Brain microvascular endothelial cell (primary cell): Measurements from ENCODE around the gene CAPS.
"Not testable (repeated sequence)": the region's sequence is repeated elsewhere in the genome, so short reads cannot be mapped to it uniquely, and the experiment has no call there.

ENCODE experiments used
- DNase-seq: peaks from one replicate; pipeline ENCODE4 v3.0.0-alpha.2; 2020
- H3K27ac ChIP-seq: fragments of 250-450 bp; sonication (Bioruptor Pico); 2 replicates; pipeline ENCODE4 v1.5.1; 2020; ENCODE audit warnings: mild to moderate bottlenecking, moderate library complexity
- H3K27me3 ChIP-seq: fragments of 250-450 bp; sonication (Bioruptor Pico); replicated peaks from 2 replicates; pipeline ENCODE4 v1.5.1; 2020; ENCODE audit warnings: mild to moderate bottlenecking
- H3K36me3 ChIP-seq: fragments of 250-450 bp; sonication (Bioruptor Pico); replicated peaks from 2 replicates; pipeline ENCODE4 v1.5.1; 2020; ENCODE audit warnings: mild to moderate bottlenecking
- H3K4me3 ChIP-seq: 2 replicates; pipeline ENCODE4 v1.5.1; 2011; ENCODE audit warnings: low read depth, mild to moderate bottlenecking, control low read depth, low read length, moderate library complexity
- in situ Hi-C: cut with HindIII; loops from 2 replicates; pipeline ENCODE4 v1.10.0; 2017; ENCODE audit warnings: low sequenced_read_pairs, low pct_ligation_motif_present
- TF ChIP-seq, protein P1 (sequence below): IDR thresholded peaks from 2 replicates; pipeline ENCODE4 v1.5.1; 2011; ENCODE audit warnings: low read depth, mild to moderate bottlenecking, moderate library complexity, low read length, control low read depth, inconsistent platforms; ENCODE audit errors: missing control alignments

The CAPS gene

DNA sequence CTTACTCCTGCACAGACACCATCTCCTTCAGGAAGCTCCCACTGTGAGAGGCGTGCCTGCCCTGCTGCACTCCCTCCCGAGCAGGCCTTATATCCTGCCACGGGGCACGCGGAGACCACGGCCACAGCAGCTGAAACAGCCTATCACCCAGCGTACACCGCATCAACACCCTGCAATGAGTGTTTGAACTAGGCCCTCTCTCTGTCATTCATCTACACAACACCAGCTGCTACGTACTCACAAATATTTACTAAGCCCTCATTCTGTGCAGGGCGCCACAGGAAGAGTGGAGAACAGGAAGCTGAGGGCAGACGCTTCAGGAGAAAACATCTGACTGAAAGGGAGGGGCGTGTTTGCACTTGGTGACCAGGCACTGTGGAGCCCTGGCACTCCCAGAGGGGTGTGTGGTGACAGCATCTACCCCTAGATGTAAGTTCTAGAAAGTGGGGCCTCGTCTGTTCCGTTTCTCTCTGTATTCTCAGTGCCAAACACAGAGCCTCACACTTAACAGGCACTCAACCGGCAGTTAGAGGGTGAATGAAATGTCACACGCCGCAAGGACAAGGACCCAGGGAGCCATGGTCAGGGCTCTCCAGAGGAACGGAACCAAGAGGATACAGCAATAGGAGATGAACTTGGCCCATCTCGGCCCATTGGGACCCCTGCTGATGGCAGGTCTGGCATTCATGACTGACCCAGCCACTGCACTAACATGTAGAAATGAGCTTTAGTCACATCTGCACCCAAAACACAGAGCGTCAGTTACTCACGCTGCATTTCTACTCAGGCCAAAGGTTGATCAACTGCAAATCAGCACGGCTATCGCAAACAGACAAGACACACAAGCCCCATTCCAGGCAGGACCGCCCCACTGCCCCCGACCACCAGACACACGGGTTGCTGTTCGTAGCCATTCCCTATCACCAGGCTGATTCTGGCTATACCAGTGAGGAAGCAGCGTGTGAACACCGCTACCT lies 48.2 kb downstream of the CAPS start:
- Histone ChIP-seq H3K36me3 (peaks cover 3% of the 10 kb centered on the region), H3K4me3 (no peak overlapping the region), H3K27ac (peak overlapping the region; percentile 61), H3K27me3 (no peaks in the 10 kb centered on the region)
- DNase-seq, result peak; percentile 62
- in situ Hi-C loops, result no loop called here
- TF ChIP-seq, protein P1, sequence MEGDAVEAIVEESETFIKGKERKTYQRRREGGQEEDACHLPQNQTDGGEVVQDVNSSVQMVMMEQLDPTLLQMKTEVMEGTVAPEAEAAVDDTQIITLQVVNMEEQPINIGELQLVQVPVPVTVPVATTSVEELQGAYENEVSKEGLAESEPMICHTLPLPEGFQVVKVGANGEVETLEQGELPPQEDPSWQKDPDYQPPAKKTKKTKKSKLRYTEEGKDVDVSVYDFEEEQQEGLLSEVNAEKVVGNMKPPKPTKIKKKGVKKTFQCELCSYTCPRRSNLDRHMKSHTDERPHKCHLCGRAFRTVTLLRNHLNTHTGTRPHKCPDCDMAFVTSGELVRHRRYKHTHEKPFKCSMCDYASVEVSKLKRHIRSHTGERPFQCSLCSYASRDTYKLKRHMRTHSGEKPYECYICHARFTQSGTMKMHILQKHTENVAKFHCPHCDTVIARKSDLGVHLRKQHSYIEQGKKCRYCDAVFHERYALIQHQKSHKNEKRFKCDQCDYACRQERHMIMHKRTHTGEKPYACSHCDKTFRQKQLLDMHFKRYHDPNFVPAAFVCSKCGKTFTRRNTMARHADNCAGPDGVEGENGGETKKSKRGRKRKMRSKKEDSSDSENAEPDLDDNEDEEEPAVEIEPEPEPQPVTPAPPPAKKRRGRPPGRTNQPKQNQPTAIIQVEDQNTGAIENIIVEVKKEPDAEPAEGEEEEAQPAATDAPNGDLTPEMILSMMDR, result no peak

DNA sequence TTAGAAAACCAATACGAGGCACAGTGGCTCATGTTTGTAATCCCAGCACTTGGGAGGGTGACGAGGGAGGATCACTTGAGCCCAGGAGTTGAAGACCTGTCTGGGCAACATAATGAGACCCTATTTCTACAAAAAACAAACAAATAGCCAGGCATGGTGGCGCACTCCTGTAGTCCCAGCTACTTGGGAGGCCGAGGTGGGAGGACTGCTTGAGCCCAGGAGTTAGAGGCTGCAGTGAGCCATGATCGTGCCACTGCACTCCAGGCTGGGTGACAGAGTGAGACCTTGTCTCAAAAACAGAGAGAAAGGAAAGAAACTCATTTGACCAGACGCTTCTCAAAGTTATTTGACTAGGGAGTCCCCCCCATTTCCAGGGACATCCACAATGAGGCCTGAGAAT lies 49.2 kb downstream of the CAPS start:
- H3K27me3 ChIP-seq, in situ Hi-C loops, H3K4me3 ChIP-seq, DNase-seq, H3K27ac ChIP-seq, H3K36me3 ChIP-seq: not testable (repeated sequence)

DNA sequence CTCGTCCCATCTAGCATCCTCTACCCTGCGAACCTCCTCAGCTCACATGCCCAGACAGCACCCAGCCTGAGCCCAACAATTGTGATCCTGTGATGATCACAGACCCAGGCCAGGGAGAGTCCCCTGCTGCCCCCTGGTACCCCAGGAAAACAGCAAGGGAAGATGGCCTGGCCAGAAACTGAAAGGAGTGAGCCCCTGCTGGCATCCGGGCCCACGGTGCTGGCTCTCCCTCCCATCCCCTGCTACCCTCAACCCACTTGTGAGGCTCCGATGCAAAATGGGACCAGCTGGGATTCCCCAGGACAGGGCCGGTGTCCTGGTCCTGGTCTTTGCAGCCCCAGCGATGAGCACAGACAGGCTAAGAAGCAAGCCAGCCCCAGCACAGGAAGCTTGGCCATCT lies 49.8 kb downstream of the CAPS start:
- in situ Hi-C loops, result no loop called here
- Histone ChIP-seq H3K27ac (no peak overlapping the region), H3K27me3 (no peaks in the 10 kb centered on the region), H3K36me3 (peaks cover 3% of the 10 kb centered on the region), H3K4me3 (no peak overlapping the region)
- TF ChIP-seq, protein P1, result no peak
- no peak for DNase-seq

DNA sequence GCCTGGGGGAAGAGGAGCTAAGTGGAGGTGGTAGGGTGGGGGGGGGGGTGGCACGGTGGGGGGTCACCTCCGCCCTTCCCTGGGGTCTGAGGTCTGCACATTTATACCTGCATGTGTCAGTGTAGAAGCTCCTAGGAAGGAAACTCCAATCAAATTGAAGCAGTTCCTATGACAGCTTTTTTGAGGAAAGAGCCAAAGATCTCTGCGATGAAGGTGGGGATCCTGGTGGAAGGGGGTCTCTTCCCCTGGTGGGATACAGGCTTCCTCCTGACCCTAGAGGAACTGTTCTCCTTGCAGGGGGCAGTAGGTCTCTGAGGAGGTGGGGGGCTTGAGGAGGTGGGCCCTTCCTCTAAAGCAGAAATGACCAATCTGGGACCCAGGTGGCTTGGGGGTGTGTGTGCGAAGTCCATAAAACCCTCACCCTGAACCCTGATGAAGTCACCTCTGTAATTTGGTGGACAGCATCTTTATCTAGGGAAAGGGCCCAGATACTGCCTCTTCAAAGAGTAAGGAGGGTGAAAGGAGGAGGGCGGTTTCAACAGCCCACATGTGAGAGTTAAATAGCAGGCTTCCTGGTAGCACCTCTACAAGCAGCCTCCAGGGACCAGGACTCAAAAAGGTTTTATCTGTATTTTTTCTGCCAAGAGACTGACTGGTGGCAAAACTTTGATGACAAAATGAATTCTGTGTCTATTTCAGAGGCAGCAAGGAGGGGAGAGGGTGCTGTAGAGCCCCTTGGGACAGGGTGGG lies 50.9 kb downstream of the CAPS start:
- Histone ChIP-seq H3K4me3 (no peak overlapping the region), H3K27ac (no peak overlapping the region), H3K27me3 (no peaks in the 10 kb centered on the region), H3K36me3 (peaks cover 3% of the 10 kb centered on the region)
- TF ChIP-seq, protein P1, result no peak
- in situ Hi-C loops, result no loop called here
- no peak for DNase-seq
